Cardiac fibroblast (primary cell): ENCODE results near the gene FRMD4B.

Source experiments
- DNase-seq, 2 donors: peaks; one replicate each; pipeline versions ENCODE4 v3.0.0 to v3.0.0-alpha.2; 2010; ENCODE audit warnings: low read depth in 2 of 2
- H3K4me3 ChIP-seq, 2 donors: replicated peaks in 1 of 2; 1 replicate in 1 of 2; 2 replicates in 1 of 2; pipeline ENCODE4 v1.5.1; 2011; ENCODE audit warnings: low read depth in 2 of 2, low read length in 2 of 2, mild to moderate bottlenecking in 2 of 2, moderate library complexity in 1 of 2
- TF ChIP-seq, protein P1 (sequence below): IDR thresholded peaks from one replicate; pipeline ENCODE4 v1.5.1; 2011; ENCODE audit warnings: low read depth, mild to moderate bottlenecking, low read length, inconsistent platforms

The FRMD4B gene

DNA sequence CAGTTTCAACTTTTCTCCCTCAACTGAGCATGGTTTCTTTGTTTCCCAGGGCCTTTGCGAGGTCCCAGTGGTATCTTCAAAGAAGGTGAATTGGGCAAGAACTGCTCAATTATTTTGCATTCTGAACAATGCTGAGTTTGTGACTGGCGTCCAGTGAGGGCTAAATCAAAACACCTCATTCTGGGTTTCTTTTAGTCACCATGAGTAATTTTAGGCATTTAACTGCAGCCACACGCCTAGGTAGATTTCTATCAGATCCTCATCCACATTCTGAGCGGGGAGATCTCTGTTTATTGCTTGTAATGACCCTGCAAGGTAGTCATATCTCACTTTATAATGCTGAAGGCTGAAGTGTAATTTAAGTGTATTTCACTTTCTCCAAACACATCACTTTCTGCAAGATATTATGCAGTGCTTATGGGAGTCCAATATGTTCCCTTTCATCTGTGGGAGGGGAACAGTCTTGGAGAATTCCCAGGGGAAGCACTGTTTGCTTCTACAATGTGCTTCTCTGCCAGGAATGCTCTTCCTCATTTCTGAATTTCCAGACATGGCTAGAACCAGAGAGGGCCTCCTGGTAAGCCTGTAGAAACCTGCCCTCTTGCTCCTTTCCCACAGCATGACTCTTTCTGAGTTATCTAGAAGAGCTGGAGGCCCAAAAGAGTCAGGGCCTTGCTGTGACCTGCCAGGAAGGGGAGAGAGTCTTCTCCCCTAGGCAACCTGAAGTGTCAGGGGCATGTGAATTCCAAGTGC lies 91.7 kb downstream of the FRMD4B start:
- peak; percentile 58 to 61 for DNase-seq
- H3K4me3 ChIP-seq: no peak overlapping the region
- TF ChIP-seq, protein P1, sequence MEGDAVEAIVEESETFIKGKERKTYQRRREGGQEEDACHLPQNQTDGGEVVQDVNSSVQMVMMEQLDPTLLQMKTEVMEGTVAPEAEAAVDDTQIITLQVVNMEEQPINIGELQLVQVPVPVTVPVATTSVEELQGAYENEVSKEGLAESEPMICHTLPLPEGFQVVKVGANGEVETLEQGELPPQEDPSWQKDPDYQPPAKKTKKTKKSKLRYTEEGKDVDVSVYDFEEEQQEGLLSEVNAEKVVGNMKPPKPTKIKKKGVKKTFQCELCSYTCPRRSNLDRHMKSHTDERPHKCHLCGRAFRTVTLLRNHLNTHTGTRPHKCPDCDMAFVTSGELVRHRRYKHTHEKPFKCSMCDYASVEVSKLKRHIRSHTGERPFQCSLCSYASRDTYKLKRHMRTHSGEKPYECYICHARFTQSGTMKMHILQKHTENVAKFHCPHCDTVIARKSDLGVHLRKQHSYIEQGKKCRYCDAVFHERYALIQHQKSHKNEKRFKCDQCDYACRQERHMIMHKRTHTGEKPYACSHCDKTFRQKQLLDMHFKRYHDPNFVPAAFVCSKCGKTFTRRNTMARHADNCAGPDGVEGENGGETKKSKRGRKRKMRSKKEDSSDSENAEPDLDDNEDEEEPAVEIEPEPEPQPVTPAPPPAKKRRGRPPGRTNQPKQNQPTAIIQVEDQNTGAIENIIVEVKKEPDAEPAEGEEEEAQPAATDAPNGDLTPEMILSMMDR: no peak

GRCh38 chr3:69292959-69293574 lies 92.8 kb downstream of the FRMD4B start:
- TF ChIP-seq, protein P1: no peak
- no peak for DNase-seq
- no peak overlapping the region for H3K4me3 ChIP-seq

DNA sequence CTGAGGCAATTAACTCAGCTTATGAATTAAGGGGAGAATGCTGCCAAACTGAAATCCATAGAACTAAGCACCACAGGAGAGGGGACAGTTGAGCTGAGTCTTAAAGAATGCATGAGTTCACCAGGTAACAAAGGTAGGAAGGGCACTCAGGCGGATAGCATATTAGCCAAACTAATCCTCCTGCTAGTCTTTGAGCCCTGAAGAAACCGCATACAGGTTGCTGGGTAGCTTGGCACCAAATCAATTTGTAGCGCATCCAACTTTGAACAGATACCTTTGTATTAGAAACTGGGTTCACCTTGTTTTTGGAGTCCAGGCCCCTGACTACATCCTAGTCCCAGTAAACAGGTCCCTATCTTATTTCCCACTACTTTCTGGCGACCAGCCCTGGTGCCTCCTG lies 93.7 kb downstream of the FRMD4B start:
- no peak for DNase-seq
- TF ChIP-seq, protein P1: no peak
- no peak overlapping the region for H3K4me3 ChIP-seq

- DNase-seq: no peak
- TF ChIP-seq, protein P1: no peak
Observed at GRCh38 chr3:69290430-69290829, 95.5 kb downstream of the FRMD4B start.

DNA sequence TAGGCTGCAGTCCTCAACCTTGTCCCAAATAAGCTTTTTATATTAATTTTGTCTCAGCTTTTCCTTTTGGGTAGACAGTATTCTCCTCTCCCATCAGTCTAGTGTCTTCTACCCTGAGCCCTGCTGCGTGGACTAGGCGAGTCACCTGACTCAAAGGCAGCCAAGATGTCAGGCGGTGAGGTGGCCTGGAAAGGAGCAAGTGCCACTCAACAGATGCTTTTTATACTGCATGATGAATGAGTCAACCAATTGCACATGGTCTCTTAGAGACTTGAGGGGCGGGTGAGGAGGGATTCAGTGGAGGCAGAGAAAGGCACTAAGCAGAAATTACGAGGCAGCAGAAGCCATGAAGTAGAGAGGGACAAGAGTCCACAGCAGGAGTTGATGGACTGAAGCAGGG lies 95.9 kb downstream of the FRMD4B start:
- DNase-seq: no peak
- H3K4me3 ChIP-seq: no peak overlapping the region
- TF ChIP-seq, protein P1: no peak

More at GRCh38 chr3:69290430-69290829, 95.5 kb downstream of the FRMD4B start:
- H3K4me3 ChIP-seq: no peak overlapping the region

- TF ChIP-seq, protein P1: no peak
- DNase-seq: no peak
- no peak overlapping the region for H3K4me3 ChIP-seq
Observed at GRCh38 chr3:69288161-69288895, 97.6 kb downstream of the FRMD4B start.
